Effector memory CD4-positive, alpha-beta T cell (primary cell): ENCODE measurements around the gene TPSAB1.

Source experiments
- DNase-seq, 3 donors: peaks; one replicate each; pipeline ENCODE4 v3.0.0-alpha.2; 2020
- H3K27ac ChIP-seq: 2 replicates; pipeline ENCODE4 v1.7.0; 2013; ENCODE audit warnings: mild to moderate bottlenecking, low read length, moderate library complexity; ENCODE audit not compliant: insufficient read depth, poor library complexity, severe bottlenecking
- H3K27me3 ChIP-seq: replicated peaks from 2 replicates; pipeline ENCODE4 v1.7.0; 2013; ENCODE audit warnings: mild to moderate bottlenecking, low read length; ENCODE audit not compliant: insufficient read depth, control insufficient read depth, poor library complexity, severe bottlenecking
- H3K36me3 ChIP-seq: 2 replicates; pipeline ENCODE4 v1.7.0; 2013; ENCODE audit warnings: mild to moderate bottlenecking, low read length, moderate library complexity; ENCODE audit not compliant: control insufficient read depth, insufficient read depth
- H3K4me1 ChIP-seq: 2 replicates; pipeline ENCODE4 v1.7.0; 2013; ENCODE audit warnings: low read length, mild to moderate bottlenecking; ENCODE audit not compliant: control insufficient read depth, insufficient read depth, poor library complexity, severe bottlenecking
- H3K4me3 ChIP-seq: 2 replicates; pipeline ENCODE4 v1.7.0; 2013; ENCODE audit warnings: low read length, low read depth, mild to moderate bottlenecking; ENCODE audit not compliant: insufficient read depth, poor library complexity, severe bottlenecking
- H3K9me3 ChIP-seq: 2 replicates; pipeline ENCODE4 v1.7.0; 2013; ENCODE audit warnings: mild to moderate bottlenecking, low read length, moderate library complexity; ENCODE audit not compliant: control insufficient read depth

The TPSAB1 gene

GRCh38 chr16:1277617-1278282 lies 37.2 kb downstream of the TPSAB1 start:
- H3K27ac ChIP-seq: no peak overlapping the region
- H3K4me1 ChIP-seq: no peaks in the 10 kb centered on the region
- no peaks in the 10 kb centered on the region for H3K36me3 ChIP-seq
- DNase-seq: no peak
- no peak overlapping the region for H3K4me3 ChIP-seq
- no peaks in the 10 kb centered on the region for H3K9me3 ChIP-seq
- peaks cover 11% of the 10 kb centered on the region for H3K27me3 ChIP-seq

- no peak for DNase-seq
- H3K27me3 ChIP-seq: peaks cover 11% of the 10 kb centered on the region
These were observed 38.0 kb downstream of the TPSAB1 start for GRCh38 chr16:1278477-1278876.

GRCh38 chr16:1279081-1279944 lies 38.8 kb downstream of the TPSAB1 start:
- no peaks in the 10 kb centered on the region for H3K9me3 ChIP-seq
- no peaks in the 10 kb centered on the region for H3K4me1 ChIP-seq
- H3K27me3 ChIP-seq: peaks cover 11% of the 10 kb centered on the region
- H3K27ac ChIP-seq: no peak overlapping the region
- no peak overlapping the region for H3K4me3 ChIP-seq
- no peaks in the 10 kb centered on the region for H3K36me3 ChIP-seq
- no peak for DNase-seq

More at GRCh38 chr16:1278477-1278876, 38.0 kb downstream of the TPSAB1 start:
- no peaks in the 10 kb centered on the region for H3K9me3 ChIP-seq
- H3K27ac ChIP-seq: no peak overlapping the region
- no peaks in the 10 kb centered on the region for H3K36me3 ChIP-seq
- H3K4me3 ChIP-seq: no peak overlapping the region
- no peaks in the 10 kb centered on the region for H3K4me1 ChIP-seq

GRCh38 chr16:1279945-1280589 lies 39.6 kb downstream of the TPSAB1 start:
- Histone ChIP-seq H3K4me1 (no peaks in the 10 kb centered on the region), H3K27me3 (peaks cover 11% of the 10 kb centered on the region), H3K36me3 (no peaks in the 10 kb centered on the region), H3K4me3 (no peak overlapping the region), H3K9me3 (no peaks in the 10 kb centered on the region), H3K27ac (no peak overlapping the region)
- DNase-seq: no peak

GRCh38 chr16:1280783-1281182 lies 40.3 kb downstream of the TPSAB1 start:
- H3K4me3 ChIP-seq: no peak overlapping the region
- H3K27me3 ChIP-seq: peaks cover 11% of the 10 kb centered on the region
- no peaks in the 10 kb centered on the region for H3K4me1 ChIP-seq
- DNase-seq: no peak
- no peaks in the 10 kb centered on the region for H3K36me3 ChIP-seq
- no peak overlapping the region for H3K27ac ChIP-seq
- H3K9me3 ChIP-seq: no peaks in the 10 kb centered on the region

GRCh38 chr16:1281517-1281916 lies 41.0 kb downstream of the TPSAB1 start:
- H3K9me3 ChIP-seq: no peaks in the 10 kb centered on the region
- no peak overlapping the region for H3K4me3 ChIP-seq
- H3K4me1 ChIP-seq: no peaks in the 10 kb centered on the region
- no peak overlapping the region for H3K27ac ChIP-seq
- peaks cover 11% of the 10 kb centered on the region for H3K27me3 ChIP-seq
- DNase-seq: no peak
- no peaks in the 10 kb centered on the region for H3K36me3 ChIP-seq

- no peaks in the 10 kb centered on the region for H3K4me1 ChIP-seq
- no peaks in the 10 kb centered on the region for H3K9me3 ChIP-seq
- no peak overlapping the region for H3K4me3 ChIP-seq
- DNase-seq: no peak
- no peak overlapping the region for H3K27ac ChIP-seq
- peaks cover 6% of the 10 kb centered on the region for H3K27me3 ChIP-seq
- no peaks in the 10 kb centered on the region for H3K36me3 ChIP-seq
These were observed 41.9 kb downstream of the TPSAB1 start for GRCh38 chr16:1282324-1282973.

- H3K27ac ChIP-seq: no peak overlapping the region
- no peaks in the 10 kb centered on the region for H3K27me3 ChIP-seq
- H3K4me1 ChIP-seq: no peaks in the 10 kb centered on the region
- H3K4me3 ChIP-seq: no peak overlapping the region
- no peak for DNase-seq
- no peaks in the 10 kb centered on the region for H3K36me3 ChIP-seq
- H3K9me3 ChIP-seq: no peaks in the 10 kb centered on the region
These were observed 42.8 kb downstream of the TPSAB1 start for GRCh38 chr16:1283296-1283695.

GRCh38 chr16:1283996-1284616 lies 43.6 kb downstream of the TPSAB1 start:
- no peaks in the 10 kb centered on the region for H3K9me3 ChIP-seq
- no peak for DNase-seq

More at GRCh38 chr16:1283996-1284616, 43.6 kb downstream of the TPSAB1 start:
- Histone ChIP-seq H3K27ac (no peak overlapping the region), H3K4me3 (no peak overlapping the region), H3K27me3 (peaks cover 8% of the 10 kb centered on the region), H3K4me1 (no peaks in the 10 kb centered on the region), H3K36me3 (no peaks in the 10 kb centered on the region)
